Coronary artery (tissue), 2 donors: ENCODE results near the gene DCLK2.

Source experiments
- DNase-seq: peaks from one replicate; pipeline ENCODE4 v3.0.0-alpha.2; 2017; ENCODE audit warnings: low spot score
- H3K27ac ChIP-seq, 2 donors: fragments of 200-600 bp; sonication (generic); one replicate each; pipeline ENCODE4 v1.5.1; 2016 to 2019
- H3K4me3 ChIP-seq: fragments of 200-600 bp; sonication (generic); 2 replicates; pipeline ENCODE4 v1.5.1; 2016; ENCODE audit warnings: mild to moderate bottlenecking, moderate library complexity
- TF ChIP-seq, protein P1 (sequence below): fragments of 200-600 bp; sonication (generic); IDR thresholded peaks from one replicate; pipeline ENCODE4 v1.5.1; 2019; ENCODE audit warnings: antibody characterized with exemption

The DCLK2 gene

DNA sequence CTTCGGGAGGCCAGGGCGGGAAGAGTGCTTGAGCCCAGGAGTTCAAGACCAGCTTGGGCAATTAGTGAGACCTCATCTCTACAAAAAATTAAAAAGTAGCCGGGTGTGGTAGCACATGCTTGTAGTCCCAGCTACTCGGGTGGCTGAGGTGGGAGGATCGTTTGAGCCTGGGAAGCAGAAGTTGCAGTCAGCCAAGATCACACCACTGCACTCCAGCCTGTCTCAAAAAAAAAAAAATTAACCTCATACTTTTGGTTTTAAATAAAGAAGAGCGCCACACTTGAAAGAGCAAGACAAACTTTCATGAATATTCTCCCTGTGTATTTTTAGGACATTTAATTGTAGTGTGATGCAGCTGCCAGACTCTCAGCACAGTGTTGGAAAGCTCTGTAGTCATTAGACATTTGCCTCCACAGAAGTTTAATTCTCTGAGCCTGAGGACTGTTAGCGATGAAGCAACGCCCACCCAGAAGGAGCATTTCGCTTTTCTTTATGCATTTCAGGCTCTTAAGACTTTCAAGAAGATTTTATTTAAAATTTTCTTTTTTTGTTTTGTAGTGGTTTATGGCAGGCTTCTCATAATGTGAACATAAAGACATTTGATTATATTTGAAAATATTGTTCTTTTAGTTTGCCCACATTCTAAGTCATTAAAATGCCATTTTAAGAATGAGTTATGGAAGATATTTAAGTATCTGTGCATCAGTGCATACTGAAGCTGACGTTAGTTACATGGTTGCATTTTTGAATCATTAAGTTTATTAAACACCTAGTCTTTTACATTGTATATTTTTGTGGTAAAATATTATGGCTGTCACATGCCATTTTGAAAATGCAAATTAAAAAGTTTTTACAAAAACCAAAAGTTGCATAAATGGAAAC lies 45.8 kb downstream of the DCLK2 start:
- Histone ChIP-seq H3K27ac (no peak overlapping the region), H3K4me3 (no peak overlapping the region)
- TF ChIP-seq, protein P1, sequence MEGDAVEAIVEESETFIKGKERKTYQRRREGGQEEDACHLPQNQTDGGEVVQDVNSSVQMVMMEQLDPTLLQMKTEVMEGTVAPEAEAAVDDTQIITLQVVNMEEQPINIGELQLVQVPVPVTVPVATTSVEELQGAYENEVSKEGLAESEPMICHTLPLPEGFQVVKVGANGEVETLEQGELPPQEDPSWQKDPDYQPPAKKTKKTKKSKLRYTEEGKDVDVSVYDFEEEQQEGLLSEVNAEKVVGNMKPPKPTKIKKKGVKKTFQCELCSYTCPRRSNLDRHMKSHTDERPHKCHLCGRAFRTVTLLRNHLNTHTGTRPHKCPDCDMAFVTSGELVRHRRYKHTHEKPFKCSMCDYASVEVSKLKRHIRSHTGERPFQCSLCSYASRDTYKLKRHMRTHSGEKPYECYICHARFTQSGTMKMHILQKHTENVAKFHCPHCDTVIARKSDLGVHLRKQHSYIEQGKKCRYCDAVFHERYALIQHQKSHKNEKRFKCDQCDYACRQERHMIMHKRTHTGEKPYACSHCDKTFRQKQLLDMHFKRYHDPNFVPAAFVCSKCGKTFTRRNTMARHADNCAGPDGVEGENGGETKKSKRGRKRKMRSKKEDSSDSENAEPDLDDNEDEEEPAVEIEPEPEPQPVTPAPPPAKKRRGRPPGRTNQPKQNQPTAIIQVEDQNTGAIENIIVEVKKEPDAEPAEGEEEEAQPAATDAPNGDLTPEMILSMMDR = no peak
- DNase-seq = no peak

DNA sequence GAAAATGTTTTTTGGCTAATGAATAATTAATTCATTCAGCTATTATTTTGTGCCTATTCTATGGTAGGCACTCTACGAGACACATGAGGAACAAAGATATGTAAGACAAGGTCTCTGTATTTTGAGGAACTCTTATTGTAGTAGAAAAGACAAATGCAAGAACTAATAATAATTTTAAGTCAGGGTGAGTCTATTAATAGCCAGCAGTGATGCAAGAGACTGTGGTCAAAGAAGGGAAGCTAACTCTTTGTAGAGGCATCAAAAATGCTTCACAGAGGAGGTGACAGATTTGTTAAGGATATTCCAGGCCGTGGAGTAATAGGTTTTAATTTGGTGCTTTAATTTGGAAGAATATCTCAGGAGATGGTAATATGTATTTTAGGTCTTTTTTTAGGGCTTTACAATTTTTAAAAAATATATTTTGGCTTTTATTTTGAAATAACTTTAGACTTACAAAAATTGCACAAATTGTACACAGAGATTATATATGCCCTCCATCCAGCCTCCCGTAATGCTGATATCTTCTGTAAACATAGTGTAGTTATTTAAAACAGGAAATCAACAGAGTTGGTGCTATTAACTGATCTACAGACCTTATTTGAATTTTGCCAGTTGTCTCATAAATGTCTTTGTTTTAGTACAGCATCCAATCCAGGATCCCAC lies 48.1 kb downstream of the DCLK2 start:
- no peak for DNase-seq
- TF ChIP-seq, protein P1 = no peak
- H3K4me3 ChIP-seq = no peak overlapping the region
- no peak overlapping the region for H3K27ac ChIP-seq

DNA sequence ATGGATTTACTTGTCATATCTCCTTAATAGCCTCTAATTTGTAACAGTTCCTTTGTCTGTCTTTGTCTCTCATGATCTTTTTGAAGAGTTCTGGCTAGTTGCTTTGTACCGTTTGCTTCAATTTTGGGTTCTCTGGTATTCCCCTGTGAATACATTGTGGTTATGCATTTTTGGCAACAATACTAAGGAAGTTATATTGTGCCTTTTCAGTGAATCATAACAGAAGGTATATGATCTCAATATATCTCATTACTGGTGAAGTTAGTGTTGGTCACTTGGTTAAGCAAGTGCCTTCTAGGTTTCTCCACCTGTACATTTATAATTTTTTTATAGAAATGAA lies 48.6 kb downstream of the DCLK2 start:
- TF ChIP-seq, protein P1 = no peak
- Histone ChIP-seq H3K4me3 (no peak overlapping the region), H3K27ac (no peak overlapping the region)
- no peak for DNase-seq

GRCh38 chr4:150127757-150128156 lies 49.5 kb downstream of the DCLK2 start:
- Histone ChIP-seq H3K4me3 (no peak overlapping the region), H3K27ac (no peak overlapping the region)
- TF ChIP-seq, protein P1 = no peak
- DNase-seq = no peak

DNA sequence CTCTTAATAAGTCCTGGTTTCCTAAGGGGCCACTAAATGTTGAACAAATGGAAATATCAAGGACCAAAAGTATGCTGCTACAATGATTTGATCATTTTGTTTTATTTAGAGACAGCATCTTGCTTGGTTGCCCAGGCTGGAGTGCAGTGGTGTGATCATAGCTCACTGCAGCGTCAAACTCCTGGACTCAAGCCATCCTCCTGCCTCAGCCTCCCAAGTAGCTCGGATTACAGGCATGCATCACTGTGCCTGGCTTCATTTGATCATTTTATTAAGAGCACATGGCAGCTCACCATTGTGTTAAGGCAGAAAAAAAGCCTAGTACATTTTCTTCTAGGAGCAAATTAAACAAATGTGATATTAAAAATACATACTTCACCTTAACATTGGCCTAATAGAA lies 52.7 kb downstream of the DCLK2 start:
- no peak for DNase-seq
- Histone ChIP-seq H3K4me3 (no peak overlapping the region), H3K27ac (no peak overlapping the region)
- TF ChIP-seq, protein P1 = no peak

DNA sequence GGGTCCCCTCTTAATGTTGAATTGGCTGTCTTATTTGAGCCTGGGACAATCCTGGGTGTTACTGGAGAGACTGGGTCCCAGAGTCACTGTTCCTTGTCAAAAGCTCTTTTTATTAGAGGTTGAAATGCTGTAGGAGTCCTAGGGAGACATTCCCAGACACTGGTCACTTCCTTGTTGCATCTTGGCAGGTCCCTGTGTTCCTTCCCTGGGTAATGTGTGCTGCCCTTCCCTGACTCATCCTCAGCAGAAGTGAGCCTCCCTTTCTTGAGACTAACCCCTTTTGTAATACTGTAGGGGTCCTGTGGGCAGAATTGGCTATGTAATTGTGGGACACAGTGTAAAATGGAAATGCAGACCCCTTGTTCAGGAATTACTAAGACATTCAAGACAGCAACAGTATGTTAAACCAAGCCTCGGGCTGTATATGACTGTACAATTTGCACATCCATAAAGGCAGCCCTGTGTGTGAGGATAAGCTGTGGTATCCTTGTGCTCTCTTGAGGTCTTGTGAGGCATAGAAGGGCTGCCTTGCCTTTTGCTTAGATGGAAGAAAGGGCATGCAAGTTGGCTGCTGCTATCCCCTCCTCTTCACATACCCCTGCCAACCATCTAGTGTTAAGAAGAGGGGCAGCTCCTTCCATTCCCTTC lies 53.5 kb downstream of the DCLK2 start:
- H3K4me3 ChIP-seq = no peak overlapping the region
- TF ChIP-seq, protein P1 = no peak
- H3K27ac ChIP-seq = no peak overlapping the region
- no peak for DNase-seq
